Stimulated activated CD4-positive, alpha-beta T cell treated with anti-CD3 and anti-CD28 coated beads, Interleukin-2, amount 100 ng/mL, for 4 hours (primary cell): Measurements from ENCODE around the gene PIK3CB.

ENCODE experiments used
- DNase-seq: peaks from one replicate; pipeline ENCODE4 v3.0.0-alpha.2; 2020; ENCODE audit warnings: low read depth

The PIK3CB gene

GRCh38 chr3:138834596-138835396 lies at the start of gene PIK3CB:
TSS of gene PIK3CB (minus strand) at chr3:138834928. CDS start at chr3:138759343, 75,585 bp downstream.
- DNase-seq = peak; percentile 83

GRCh38 chr3:138881233-138881632 lies 46.5 kb upstream of the PIK3CB start:
- DNase-seq = no peak

GRCh38 chr3:138879541-138880380 lies 45.0 kb upstream of the PIK3CB start:
- DNase-seq = no peak

- DNase-seq = no peak
These were observed 42.5 kb upstream of the PIK3CB start for GRCh38 chr3:138877226-138877625.

- no peak for DNase-seq
These were observed 41.3 kb upstream of the PIK3CB start for GRCh38 chr3:138875754-138876664.

GRCh38 chr3:138875096-138875753 lies 40.5 kb upstream of the PIK3CB start:
- DNase-seq = no peak

GRCh38 chr3:138873471-138874278 lies 38.9 kb upstream of the PIK3CB start:
- DNase-seq = no peak

- DNase-seq = no peak
These were observed 37.9 kb upstream of the PIK3CB start for GRCh38 chr3:138872632-138873031.

GRCh38 chr3:138867996-138868395 lies 33.3 kb upstream of the PIK3CB start:
- DNase-seq = no peak

GRCh38 chr3:138863776-138864113 lies 29.0 kb upstream of the PIK3CB start:
- no peak for DNase-seq

- no peak for DNase-seq
These were observed 28.4 kb upstream of the PIK3CB start for GRCh38 chr3:138862924-138863775.

- DNase-seq = no peak
These were observed 27.8 kb upstream of the PIK3CB start for GRCh38 chr3:138862531-138862923.

- DNase-seq = no peak
These were observed 27.1 kb upstream of the PIK3CB start for GRCh38 chr3:138861798-138862197.

- no peak for DNase-seq
These were observed 22.1 kb upstream of the PIK3CB start for GRCh38 chr3:138856799-138857198.

- no peak for DNase-seq
These were observed 20.2 kb upstream of the PIK3CB start for GRCh38 chr3:138854940-138855339.

- no peak for DNase-seq
These were observed 19.5 kb upstream of the PIK3CB start for GRCh38 chr3:138854204-138854603.

- DNase-seq = no peak
These were observed 15.4 kb upstream of the PIK3CB start for GRCh38 chr3:138850151-138850550.

- DNase-seq = no peak
These were observed 14.7 kb upstream of the PIK3CB start for GRCh38 chr3:138849222-138849940.

- no peak for DNase-seq
These were observed 14.0 kb upstream of the PIK3CB start for GRCh38 chr3:138848696-138849095.
